HG02678 (cell line): ENCODE data around the gene RNU2-63P.
"Not testable (repeated sequence)": the region's sequence is repeated elsewhere in the genome, so short reads cannot be mapped to it uniquely, and the experiment has no call there.

Experiments
- ATAC-seq: cut with Tn5 transposase; IDR thresholded peaks from one replicate; pipeline ENCODE4 v1.9.1; 2021; ENCODE audit warnings: mild to moderate bottlenecking, moderate library complexity; ENCODE audit not compliant: unreplicated experiment

The RNU2-63P gene

GRCh38 chr2:87987473-87987872 lies 28.9 kb downstream of the RNU2-63P start:
- ATAC-seq: not testable (repeated sequence)

- not testable (repeated sequence) for ATAC-seq
Measured at GRCh38 chr2:87985902-87986301, 30.4 kb downstream of the RNU2-63P start.

DNA sequence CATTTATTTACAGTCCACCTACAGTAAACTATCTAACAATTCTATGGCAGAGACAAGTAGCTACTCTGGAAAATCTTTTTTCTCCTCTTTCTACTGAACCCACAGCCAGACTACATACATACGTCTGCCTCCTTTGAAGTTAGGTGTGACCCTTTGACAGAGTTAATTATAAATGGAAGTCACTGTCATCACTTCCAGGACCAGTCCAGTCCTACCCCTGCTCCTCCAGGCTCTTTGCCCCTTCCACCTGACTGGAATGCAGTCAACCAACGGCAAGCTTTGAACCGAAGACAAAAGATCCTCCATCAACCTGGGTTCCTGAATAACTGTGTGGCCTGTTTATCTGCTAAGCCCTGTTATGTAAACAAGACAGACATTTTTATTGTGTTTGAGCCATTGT lies 35.2 kb downstream of the RNU2-63P start:
- ATAC-seq: not testable (repeated sequence)

- ATAC-seq: not testable (repeated sequence)
Measured at GRCh38 chr2:87972385-87972784, 44.0 kb downstream of the RNU2-63P start.
